GM20000 (cell line): ENCODE results near the gene MSGN1.

Source experiments
- DNase-seq: peaks from one replicate; pipeline ENCODE4 v3.0.0; 2012; ENCODE audit warnings: low spot score
- TF ChIP-seq, protein P1 (sequence below): IDR thresholded peaks from 2 replicates; pipeline ENCODE4 v1.5.1; 2012; ENCODE audit warnings: mild to moderate bottlenecking, control low read depth; ENCODE audit errors: extremely low read depth, missing control alignments

The MSGN1 gene

DNA sequence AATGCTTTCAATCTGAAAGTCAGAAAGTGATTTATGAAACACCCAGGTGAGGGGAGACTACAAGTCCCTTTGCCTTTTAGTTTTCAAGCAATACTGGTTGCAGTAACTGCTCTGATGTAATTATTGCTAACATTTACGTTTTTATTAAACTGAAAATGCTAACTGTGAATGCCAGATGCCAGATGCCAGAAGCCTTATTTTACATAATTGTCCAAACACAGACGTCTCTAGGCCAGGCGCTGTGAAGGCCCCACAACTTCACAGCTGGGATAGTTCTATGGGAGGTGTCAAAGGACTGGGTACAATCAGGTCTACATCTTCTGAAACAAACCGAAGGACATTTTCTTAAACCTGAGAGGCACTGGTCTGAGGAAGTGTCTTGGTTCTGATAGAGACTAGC lies 27.5 kb upstream of the MSGN1 start:
- TF ChIP-seq, protein P1, sequence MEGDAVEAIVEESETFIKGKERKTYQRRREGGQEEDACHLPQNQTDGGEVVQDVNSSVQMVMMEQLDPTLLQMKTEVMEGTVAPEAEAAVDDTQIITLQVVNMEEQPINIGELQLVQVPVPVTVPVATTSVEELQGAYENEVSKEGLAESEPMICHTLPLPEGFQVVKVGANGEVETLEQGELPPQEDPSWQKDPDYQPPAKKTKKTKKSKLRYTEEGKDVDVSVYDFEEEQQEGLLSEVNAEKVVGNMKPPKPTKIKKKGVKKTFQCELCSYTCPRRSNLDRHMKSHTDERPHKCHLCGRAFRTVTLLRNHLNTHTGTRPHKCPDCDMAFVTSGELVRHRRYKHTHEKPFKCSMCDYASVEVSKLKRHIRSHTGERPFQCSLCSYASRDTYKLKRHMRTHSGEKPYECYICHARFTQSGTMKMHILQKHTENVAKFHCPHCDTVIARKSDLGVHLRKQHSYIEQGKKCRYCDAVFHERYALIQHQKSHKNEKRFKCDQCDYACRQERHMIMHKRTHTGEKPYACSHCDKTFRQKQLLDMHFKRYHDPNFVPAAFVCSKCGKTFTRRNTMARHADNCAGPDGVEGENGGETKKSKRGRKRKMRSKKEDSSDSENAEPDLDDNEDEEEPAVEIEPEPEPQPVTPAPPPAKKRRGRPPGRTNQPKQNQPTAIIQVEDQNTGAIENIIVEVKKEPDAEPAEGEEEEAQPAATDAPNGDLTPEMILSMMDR: no peak
- DNase-seq: no peak

DNA sequence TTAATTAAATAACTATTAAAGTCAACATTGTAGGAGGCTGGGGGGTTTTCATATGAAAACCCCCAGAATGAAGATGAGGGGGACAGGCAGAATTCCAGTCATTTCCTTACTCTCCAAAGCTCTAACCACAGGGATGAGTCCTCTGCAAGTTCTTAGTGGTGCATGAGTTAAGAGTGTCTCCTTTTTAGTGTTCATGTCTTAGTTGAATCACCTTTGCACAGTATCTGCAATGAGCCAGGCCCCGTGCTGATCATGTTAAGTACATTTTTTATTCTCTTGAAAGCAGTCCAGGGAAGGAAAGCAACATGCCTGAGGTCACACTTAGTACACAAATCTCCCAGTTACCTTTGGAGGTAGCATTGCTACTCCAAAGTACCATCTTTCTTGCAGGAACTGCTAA lies 25.7 kb upstream of the MSGN1 start:
- TF ChIP-seq, protein P1: no peak
- no peak for DNase-seq

DNA sequence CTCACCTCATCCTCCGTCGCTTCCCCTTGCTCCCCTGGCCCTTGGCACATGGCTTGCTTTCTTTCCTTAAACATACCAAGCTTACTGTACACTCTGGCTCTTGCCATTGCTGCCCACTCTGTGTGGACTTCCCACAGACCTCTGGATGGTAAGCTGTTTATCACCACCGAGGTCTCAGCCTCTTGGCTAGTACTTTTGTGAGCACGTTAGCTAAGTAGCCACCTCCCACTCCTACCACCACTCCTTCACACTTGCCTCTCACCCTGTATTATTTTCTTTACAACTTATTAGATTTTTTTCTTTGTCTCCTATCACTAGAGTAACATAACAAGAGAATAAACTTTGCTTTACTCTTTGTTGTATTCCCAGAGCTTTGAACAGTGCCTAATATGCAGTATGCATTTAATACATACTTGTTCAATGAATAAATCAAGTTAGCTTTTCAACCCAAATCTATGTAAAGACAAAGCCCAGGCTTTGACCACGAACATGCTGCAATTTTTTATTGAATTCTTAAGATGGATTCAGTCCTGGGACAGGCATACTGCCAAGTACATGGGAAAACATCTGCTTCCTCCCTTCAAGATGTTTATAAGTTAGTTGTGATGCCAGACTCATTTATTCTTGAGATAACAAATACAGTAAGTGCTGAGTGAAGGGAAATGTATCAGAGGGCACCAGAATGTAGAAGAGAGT lies 25.0 kb upstream of the MSGN1 start:
- no peak for DNase-seq
- TF ChIP-seq, protein P1: no peak

DNA sequence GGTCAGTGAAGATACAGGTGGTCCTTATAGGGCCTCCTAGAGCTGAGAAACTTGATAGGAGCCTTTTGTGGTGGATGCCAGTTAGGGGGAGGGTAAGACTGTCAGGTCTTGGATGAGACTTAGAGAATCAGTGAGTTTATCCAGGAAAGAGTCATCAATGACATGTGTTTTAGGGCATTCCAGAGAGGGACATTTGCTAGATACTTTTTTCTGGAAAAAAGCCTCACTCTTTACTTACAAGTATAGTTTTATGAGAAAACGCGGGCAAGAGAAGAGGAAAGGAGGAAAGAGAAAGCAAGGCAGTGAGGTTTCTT lies 24.5 kb upstream of the MSGN1 start:
- TF ChIP-seq, protein P1: no peak
- no peak for DNase-seq

DNA sequence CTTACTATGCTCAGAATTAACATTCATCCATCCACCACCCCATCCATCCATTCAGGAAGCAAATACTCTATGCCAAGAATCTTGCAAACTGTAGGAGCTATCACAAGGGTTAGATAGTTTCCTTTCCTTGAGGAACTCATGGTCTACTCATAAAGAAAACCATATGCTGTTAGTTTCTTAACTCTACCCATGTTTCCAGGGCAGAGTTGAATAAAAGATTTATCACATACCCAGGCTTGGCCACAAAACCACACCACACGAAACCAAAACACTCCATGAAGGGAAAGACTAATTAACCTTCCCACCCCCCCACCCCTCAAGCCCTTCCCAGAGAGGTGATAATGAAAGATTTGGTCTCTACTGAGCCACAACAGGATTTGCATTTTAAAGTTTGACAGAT lies 23.7 kb upstream of the MSGN1 start:
- no peak for DNase-seq
- TF ChIP-seq, protein P1: no peak

DNA sequence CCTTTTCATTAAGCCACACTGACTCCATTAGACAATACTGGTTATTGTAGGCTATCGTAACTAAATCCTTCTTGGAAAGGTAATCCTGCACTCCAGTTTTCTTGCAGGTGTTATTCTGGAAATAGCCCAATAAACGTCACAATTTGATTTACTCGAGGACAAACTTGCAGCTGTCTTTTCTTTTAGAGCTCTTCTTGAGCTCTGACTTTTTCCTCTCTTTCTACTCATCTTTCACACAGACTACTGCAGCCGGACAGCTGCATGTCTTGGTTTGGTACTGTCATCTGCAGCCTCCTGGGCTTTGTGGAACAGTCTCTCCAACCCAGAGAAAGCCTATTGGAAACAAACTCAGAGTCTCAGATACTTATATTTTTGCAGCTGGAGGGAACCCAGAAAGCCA lies 23.0 kb upstream of the MSGN1 start:
- TF ChIP-seq, protein P1: no peak
- DNase-seq: no peak

DNA sequence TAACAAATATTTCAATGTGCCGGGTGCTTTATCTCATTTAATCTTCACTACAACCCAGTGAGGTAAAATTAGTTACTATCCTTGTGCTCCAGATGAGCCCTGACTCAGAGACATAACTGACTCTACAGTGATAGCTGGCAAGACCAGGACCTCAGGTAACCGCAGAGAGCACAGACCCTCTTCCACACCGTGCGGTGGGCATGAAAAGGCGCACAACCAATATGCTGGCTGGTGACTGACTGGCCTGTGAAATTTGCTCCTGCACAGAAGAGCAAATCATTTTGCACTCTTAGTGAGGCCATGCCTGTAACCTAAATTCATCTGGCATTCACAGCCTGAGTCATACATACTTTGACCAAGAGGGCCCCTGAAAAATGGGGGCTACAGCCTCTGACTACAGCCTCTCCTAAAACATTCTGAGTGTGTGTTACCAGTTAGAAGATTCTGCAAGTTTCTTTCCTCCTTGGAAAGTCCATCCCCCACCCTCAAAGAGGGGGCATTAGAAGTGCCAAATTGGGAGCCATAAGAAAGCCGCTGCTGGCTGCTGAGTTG lies 22.4 kb upstream of the MSGN1 start:
- DNase-seq: no peak
- TF ChIP-seq, protein P1: no peak
